GM21528 (cell line): ENCODE results near the gene ISOC2.
"Not testable (repeated sequence)": the region's sequence is repeated elsewhere in the genome, so short reads cannot be mapped to it uniquely, and the experiment has no call there.

Experiments
- ATAC-seq: cut with Tn5 transposase; IDR thresholded peaks from one replicate; pipeline ENCODE4 v1.9.1; 2021; ENCODE audit warnings: mild to moderate bottlenecking, moderate library complexity; ENCODE audit not compliant: unreplicated experiment, low FRiP score

The ISOC2 gene

DNA sequence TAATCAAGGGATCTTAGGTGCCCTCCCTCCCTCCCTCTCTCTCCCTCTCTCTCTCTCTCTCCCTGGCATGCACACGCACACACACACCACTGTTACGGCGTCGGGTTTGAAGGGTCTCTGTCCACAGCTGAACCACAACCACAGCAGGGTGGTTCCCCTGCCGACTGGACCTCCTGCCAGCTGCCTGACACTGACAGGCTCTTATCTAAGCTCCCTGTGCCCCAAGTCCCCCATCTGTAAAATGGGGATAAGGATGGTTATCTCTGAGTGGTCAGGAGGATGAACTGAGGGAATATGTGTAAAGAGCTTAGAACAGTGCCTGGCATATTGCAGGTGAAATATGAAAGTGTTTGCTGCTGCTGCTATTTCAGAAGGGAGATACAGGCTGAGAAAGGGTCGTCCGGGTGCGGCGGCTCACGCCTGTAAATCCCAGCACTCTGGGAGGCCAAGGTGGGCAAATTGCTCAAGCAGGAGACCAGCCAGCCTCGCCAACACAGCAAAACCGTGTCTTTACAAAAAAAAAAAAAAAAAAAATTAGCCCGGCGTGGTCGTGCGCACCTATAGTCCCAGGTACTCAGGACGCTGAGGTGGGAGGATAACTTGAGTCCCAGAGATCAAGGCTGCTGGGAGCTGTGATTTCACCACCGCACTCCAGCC, 17.5 kb downstream of the ISOC2 start:
- ATAC-seq: no peak

DNA sequence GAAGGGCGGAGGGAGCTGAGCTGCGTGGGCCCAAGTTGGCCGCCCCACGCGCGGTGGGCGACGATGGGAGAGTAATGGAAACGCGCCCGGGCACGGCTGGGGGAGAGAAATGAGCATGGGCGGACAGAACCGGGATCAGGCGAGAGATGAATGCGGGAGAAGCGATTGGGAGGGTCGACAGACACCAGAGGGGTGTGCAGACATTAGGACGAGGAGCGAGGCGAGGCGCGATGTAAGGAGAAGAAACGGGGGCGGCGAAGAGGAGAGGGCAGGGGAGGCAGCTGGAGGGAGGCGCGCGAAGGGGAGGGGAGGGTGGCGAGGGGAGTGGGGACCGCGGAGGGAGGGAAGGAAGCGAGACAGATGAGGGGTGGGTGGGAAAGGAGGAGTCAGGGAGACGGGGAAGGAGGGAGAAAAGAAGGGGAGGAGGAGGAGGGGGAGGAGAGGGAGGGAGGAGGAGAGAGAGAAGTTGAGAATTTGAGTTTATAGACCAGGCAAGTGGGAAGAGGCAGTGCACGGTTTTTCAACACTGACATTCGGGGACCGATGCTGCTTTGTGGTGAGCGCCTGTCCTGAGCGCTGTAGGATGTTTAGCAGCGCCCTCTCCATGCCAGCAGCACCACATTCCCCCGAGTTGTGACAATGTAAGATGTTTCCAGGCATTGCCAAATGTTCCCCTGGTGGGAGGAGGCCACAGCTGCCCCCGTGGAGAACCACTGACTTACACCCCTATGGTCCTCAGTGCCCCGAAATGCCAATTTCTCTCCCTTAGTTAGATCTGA, 18.2 kb downstream of the ISOC2 start, which contains the start of gene SHISA7:
TSS of gene SHISA7 (minus strand) at position 256 of the 779 bp plus-strand sequence. CDS start 437 bp downstream, outside the sequence.
- ATAC-seq: no peak

DNA sequence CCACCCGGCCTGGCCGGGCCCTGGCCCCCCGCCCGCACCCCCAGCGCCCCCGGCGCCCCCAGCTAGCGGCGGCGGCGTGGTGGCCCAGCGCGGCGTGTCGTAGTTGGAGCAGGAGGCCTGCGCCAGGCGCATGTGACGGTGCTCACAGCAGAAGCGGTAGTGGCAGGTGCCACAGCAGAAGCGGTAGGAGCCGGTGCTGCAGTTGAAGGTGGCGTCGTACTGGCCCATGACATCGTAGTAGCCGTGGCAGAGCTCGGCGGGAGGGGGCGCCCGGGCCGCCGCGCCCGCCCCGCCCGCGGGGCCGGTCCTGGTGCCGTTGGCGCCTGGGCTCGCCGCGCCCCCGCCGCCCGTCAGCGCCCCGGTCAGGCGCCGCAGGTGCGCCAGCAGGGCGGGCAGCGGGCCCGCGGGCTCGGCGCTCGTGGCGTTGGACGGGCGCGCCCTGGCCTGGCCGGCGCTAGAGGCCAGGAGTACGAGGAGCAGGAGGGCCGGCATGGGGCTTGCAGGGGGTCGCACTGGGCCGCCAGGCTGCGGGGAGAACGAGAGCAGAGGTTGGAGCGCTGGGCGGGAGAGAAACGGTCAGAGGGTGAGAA, 19.0 kb downstream of the ISOC2 start:
- ATAC-seq: no peak

DNA sequence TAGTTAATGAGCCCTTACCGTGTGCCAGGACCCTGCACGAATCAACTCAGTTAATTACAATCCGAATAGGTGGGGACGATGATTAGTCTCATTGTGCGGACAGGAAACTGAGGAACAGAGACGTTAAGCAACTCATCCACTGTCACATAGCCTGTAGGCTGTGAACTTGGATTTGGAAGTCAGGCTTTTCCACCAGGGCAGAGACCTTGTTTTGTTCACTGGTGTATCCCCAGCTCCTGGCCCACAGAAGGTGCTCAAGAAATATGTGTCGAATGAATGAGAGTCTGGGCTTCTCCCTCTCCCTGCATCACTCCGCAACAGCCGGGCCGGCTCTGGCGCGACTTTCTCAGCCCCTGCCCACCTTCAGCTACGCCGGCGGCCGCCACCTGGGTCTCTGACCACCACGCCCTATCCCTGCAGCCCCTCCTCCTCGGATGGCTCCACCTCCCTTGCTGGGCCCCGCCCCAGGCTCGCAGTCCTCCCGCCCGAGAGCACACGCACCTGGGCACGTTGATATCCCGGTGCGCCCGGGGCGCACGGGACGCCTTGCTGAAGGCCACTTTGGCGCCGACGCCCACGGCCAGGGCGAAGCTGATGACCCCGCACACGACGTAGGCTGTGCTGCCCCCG, 19.6 kb downstream of the ISOC2 start:
- no peak for ATAC-seq

DNA sequence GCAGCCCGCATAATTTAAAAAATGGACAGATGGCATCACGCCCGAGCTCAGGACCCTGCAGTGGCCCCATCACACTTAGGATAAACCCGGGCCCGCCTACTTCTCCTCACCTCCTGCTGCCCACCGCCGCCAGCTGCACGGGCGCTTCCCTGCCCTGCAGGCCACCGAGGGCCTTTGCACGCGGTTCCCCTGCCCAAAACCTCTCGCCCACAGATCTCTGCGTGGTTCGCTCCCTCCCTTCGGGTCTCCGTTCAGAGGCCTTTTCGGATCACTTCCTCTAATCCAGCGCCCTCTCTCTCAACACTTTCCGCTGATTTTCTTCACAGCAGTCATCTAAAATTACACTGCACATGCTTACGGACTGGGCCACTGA, 20.1 kb downstream of the ISOC2 start:
- ATAC-seq: no peak

DNA sequence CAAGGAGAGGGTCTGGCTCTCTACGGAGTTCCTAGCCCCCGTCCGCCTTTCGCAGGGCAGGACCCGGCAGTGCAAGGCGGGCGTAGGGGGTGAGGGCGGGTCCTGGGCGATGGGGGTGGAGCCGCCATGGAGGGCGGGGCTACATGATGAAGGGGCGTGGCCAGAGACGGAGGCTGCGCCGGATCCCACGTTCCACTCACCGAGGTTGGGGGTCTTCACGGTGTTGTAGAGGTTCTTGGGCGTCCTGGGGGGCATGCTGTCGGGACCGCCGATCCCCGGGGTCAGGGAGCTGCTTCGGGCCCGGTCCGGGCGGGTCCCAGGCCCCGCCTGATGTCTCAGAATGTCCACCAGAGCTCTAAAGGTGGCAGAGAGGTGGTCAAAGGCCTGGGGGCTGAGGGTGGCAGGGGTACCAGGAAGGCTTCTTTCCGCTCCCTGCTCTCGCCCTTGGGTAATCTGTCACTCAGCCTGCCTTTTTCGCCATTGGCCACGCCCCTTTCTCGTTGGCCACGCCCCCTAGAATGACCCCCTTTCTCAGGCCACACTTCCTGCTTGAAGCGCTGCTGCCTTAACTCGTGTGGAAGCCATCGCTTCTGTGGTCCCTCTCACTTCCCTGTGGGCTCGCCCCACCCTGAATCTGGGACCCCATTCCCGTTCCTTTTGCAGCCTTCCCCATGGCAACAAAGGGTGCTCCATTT, 20.9 kb downstream of the ISOC2 start:
- ATAC-seq: no peak

DNA sequence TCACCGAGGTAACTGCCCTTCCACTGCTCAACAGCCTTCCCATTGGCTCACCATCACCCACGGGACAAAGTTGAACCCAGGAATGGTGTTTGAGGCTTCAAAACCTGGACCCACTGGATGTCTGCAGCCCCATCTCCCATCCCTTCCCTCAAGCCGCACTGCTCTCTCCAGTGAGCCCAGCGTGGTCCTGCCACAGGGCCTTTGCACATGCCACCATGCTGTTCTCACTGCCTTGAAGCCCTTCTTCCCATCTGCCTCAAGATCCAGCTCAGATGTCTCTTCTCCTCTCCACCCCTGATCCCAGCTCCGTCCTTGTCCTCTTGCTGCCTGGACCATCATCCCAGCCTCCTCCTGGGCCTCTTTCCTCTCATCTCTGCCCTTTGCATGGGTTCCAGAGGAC, 22.4 kb downstream of the ISOC2 start:
- ATAC-seq: no peak

DNA sequence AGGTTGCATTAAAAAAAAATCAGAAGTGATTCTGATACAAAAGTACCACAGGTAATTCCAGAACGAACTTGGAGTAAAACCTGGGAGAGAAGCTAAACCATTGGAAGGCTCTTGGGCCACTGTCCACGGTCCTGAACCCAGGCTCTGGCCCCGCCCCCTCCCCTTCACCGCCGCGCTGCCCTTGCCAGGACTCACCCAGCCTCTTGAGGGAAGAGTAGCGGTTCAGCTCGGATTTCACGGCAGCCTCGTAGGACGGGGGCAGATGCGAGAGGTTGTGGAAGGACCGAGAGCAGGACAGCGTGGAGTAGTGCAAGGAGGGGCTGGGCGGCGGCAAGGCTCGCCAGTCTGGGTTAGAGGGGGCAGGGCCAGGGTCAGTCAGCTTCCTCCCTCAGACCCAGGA, 24.0 kb downstream of the ISOC2 start:
- ATAC-seq: no peak

DNA sequence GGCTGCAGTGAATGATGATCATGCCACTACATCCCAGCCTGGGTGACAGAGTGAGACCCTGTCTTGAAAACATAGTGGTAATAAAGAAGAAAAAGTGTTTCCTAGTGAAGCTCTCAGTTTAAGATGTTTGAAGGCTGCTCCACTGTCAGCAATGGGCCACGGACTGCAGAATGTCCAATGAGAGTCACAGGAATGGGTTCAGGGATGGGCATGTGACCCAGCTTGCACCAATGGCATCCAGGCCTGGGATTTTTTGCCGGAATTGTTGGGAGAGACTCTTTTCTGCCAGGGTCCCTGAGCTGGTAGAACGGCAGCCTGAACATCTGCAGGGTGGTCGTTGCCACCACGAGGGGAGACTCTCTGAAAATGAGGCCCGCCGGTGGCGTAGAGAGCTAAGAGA, 24.6 kb downstream of the ISOC2 start:
- ATAC-seq: no peak

DNA sequence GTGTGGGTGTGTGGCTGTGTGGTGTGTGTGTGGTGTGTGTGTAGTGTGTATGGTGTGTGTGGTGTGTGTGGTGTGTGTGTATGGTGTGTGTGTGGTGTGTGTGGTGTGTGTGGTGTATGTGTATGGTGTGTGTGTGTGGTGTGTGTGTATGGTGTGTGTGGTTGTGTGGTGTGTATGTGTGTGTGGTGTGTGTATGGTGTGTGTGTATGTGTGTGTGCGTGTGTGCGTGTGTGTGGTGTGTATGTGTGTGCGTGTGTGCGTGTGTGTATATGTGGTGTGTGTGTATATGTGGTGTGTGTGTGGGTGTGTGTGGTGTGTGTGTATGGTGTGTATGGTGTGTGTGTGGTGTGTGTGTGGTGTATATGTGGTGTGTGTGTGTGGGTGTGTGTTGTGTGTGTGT, 26.4 kb downstream of the ISOC2 start:
- no peak for ATAC-seq

DNA sequence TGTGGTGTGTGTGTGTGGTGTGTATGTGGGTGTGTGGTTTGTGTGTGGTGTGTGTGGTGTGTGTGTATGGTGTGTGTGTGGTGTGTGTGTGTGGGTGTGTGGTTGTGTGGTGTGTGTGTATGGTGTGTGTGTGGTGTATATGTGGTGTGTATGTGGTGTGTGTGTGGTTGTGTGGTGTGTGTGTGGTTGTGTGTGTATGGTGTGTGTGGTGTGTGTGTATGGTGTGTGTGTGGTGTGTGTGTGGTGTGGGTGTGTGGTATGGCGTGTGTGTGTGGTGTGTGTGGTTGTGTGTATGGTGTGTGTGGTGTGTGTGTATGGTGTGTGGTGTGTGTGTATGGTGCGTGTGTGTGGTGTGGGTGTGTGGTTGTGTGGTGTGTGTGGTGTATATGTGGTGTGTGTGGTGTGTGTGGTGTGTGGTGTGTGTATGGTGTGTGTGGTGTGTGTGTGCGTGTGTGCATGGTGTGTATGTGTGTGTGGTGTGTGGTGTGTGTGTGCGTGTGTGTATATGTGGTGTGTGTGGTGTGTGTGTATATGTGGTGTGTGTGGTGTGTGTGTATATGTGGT, 27.0 kb downstream of the ISOC2 start:
- ATAC-seq: no peak

DNA sequence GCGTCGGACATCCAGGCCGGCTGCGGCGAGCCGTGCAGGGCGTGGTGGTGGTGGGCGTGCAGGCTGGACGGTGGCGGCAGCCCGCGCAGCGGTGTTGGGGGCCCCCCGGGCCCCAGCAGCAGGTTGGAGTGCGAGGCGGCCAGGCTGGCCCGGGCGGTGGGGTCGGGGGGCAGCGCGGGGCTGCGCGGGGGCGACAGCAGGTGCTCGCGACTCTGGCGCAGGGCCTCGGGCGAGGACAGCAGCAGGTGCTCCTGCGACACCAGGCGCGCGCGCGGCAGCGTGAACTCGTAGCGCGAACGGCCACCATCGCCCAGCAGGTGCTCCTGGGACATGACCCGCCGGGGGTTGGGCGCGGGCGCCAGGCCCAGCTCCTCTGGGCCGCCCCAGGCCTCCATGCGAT, 28.1 kb downstream of the ISOC2 start:
- ATAC-seq: no peak

DNA sequence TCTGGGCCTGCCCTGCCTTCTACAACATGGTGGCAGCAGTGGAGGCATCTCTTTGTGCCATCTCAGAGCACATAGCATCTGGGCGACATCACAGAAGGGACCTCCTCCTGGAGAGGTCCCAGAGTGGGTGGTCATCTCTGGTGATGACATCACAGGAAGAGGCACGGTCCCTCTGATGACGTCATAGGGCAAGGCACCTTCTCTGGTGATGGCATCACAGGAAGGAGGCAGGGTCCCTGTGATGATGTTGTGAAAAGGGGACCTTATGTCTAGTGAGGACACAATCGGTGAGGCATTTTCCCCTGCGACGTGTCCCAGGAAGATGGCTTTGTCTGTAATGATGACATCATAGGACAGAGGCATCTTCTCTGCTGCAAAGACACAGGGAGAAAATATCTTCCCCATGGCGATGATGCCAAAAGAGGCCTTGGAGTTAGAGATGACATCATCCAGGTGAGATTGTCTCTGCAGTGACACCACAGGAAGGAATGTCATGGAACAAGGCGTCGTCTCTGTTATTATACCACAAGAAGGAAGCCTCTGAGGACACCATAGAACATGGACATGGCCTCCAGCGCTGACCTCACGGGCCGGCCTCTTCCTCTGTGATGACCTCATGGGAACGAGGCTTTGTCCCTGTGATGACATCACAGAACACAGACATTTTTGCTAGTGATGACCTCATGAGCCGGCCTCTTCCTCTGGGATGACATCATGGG, 29.0 kb downstream of the ISOC2 start:
- no peak for ATAC-seq

DNA sequence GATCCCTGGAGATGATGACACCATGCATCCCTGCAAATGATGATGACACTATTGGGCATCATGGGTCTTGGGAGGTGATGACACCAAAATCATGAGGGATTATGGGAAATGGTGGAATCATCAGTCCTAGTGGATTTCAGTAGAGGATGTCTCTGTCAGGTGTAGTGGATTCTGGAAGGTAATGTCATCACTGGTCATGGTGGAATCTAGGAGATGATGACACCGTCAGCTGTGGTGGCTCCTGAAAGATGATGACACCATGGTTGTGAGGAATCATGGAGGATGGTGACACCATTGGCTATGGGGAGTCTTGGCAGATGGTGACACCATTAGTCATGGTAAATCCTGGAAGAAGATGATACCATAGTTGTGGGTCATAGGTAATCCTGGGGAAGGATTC, 30.3 kb downstream of the ISOC2 start:
- no peak for ATAC-seq

DNA sequence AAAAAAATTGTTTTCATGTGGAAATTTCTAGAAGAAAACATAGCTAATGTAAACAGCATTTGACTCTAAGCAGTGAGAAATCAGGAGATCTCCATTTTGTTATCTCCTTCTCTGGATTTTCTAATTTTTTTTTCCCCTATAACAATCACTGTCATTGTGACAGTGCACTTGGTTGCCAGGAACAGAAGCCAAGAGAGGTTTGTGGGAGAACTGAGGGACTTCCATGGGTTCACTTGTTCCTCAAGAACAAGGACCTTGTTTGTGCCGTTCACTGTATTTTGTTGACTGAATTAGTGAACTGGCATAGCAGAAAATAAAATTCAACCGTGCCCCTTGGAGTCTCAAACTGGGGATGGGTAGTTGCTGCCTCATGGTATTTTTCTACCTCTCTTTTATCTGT, 35.4 kb downstream of the ISOC2 start:
- no peak for ATAC-seq

DNA sequence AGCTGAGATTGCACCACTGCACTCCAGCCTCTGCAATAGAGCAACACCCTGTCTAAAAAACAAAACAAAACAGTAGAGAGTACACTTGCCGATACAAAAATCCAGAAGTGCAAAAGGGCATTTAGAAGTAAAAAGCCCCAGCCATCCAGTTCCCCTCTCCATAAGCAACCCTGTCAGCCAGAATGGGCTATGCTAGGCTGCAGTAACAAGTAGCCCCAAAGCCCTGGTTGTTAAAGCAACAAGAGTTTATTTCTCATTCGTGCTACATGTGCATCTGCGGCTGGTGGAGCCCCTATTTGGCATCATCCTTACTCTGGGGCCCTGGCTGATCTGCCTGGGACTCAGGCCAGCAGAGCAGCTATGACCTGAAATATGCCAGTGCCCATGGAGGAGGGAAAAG, 36.9 kb downstream of the ISOC2 start:
- no peak for ATAC-seq

DNA sequence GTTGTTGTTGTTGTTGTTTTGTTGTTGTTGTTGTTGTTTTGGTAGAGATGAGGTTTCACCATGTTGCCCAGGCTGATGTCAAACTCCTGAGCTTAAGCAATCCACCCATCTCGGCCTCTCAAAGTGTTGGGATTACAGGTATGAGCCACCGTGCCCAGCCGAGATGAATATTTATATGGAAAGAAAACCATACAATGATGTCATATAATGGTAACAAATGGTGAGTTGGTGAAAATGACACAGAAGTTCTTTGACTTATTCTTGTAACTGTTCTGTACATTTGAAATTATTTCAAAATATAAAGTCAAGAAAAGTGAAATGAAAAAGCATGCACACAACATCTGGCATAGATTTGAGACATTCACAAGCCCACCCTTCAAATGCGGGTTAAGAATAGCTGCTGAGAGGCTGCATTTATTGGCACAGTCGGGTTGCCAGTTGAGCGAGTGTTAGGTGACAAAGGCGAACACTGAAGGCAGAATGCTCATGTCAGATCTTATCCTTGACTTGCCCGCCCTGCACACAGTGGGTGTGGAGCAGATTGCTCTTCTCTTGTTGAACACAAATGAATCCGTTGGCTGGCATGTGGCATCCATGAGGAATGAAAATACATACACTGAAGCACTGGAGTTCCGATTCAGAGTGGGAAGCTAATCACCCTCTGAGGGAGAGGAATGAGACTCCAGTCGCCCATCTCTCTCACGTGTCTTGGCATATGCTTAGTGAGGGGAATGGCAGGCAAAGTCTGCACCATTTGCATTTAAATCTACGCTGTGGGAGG, 38.0 kb downstream of the ISOC2 start:
- no peak for ATAC-seq

DNA sequence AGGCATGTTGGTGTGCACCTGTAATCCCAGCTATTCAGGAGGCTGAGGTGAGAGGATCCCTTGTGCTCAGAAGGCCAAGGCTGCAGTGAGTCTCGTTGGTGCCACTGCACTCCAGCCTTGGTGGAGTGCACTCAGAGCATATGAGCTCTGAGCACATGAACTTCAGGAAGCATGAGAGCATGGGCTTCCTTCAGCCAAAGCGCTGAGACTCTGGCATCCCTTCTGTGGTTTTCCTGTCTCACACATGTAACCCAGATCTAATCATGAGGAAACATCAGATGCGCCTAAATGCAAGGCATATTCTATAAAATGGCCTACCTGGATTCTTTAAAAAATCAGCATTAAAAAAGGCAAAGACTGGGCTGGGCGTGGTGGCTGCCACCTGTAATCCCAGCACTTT, 40.2 kb downstream of the ISOC2 start:
- ATAC-seq: not testable (repeated sequence)

DNA sequence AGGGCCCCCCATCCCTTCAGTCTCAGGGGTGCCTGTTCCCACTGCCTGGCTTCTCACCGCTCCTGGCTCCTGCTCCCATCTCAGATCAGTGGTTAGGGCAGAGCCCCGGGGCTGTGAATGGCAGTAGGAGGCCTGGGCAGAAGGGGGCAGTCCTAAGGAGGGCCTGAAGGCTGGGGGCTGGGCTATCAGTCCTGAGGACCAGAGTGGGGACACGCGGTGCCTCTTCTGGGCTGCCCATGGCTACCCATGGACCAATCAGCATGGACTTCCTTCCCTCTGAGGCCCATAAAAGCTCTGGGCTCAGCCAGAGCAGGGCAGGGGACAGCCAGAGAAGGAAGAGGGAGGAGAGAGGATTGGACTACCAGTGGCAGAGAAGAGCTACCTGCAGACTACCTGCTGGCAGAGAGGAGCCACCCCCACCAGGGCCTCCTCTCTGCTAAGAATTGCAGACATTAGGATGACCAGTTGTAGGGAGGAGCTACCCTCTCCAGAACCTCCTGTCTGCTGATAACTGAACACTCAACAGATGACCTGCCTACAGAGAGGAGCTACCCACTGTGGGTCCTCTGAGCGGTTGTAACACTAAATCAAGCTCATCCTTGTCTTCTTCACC, 41.7 kb downstream of the ISOC2 start:
- no peak for ATAC-seq
